ENCODE results near the gene ALDH1L1. TPM values are rescaled to one million over a fixed set of nuclear protein-coding genes. Genes with fewer than 3 reads are reported as not detected.

ALDH1L1 gene
- total RNA-seq, 1 donor from 2014 or later, result not detected

DNA sequence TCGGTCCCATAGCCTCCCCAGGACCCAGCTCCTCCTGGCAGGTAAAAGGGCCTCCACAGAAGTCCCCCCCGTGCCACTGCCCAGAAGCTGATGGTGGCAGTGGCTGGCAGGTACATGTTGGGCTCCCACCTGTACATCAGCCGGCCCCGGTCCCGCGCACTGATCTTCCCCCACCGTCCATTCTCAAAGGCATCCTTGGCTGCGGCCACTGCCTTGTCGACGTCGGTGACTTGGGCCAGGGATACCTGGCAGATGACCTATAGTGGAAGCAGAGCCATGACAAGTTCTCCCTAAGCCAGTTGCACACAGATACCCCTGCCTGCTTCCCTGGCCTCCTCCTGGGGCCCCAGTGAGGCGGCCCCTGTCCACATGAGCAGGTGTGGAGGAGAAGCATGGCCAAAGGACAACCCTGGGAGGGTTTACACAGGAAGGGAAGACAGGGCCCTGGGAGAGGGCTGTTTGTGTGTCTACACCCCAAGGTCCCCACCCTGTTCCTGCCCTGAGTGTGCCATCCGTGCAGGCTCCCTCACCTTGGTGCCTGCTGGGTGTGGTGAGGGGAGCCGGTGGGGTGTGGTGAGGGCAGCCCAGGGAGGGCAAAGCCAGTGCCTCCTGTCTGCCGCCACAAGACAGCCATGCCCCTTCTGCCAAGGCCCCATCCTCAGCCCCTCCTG lies 44.8 kb downstream of the ALDH1L1 start:
- peaks cover 4% of the 10 kb centered on the region for H3K27me3 Mint-ChIP-seq (ENCODE audit: unreplicated experiment)
- TF ChIP-seq, protein P1, sequence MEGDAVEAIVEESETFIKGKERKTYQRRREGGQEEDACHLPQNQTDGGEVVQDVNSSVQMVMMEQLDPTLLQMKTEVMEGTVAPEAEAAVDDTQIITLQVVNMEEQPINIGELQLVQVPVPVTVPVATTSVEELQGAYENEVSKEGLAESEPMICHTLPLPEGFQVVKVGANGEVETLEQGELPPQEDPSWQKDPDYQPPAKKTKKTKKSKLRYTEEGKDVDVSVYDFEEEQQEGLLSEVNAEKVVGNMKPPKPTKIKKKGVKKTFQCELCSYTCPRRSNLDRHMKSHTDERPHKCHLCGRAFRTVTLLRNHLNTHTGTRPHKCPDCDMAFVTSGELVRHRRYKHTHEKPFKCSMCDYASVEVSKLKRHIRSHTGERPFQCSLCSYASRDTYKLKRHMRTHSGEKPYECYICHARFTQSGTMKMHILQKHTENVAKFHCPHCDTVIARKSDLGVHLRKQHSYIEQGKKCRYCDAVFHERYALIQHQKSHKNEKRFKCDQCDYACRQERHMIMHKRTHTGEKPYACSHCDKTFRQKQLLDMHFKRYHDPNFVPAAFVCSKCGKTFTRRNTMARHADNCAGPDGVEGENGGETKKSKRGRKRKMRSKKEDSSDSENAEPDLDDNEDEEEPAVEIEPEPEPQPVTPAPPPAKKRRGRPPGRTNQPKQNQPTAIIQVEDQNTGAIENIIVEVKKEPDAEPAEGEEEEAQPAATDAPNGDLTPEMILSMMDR (IDR thresholded peaks at IDR 0.05; ENCODE audit: partially characterized antibody, unreplicated experiment), result no peak
- DNase-seq, result no peak
- no peak overlapping the region for H3K27ac Mint-ChIP-seq (ENCODE audit: unreplicated experiment)
- no peak overlapping the region for H3K4me3 Mint-ChIP-seq (ENCODE audit: unreplicated experiment)
- H3K4me1 Mint-ChIP-seq (ENCODE audit: low read depth, unreplicated experiment), result peaks cover 18% of the 10 kb centered on the region
- peaks cover 7% of the 10 kb centered on the region for H3K9me3 Mint-ChIP-seq (ENCODE audit: unreplicated experiment)
- no peaks in the 10 kb centered on the region for H3K36me3 Mint-ChIP-seq (ENCODE audit: unreplicated experiment)

DNA sequence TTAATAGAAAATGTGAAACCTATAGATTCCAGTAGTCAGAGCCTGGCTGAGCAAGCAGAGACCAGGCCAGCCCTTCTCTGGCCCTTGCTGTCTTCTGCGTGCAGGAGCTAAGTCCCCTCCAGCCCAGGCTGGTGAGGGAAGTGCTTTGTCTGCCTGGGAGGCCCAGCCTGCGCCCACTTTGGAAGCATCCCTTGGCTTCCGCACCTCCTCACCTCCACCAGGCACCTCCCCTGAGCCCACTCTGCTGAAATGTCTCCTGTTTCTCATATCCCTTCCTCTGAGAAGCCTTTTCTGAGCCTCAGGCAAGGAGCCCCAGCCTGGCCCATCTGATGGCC lies 45.3 kb downstream of the ALDH1L1 start:
- Mint-ChIP-seq H3K27ac (ENCODE audit: unreplicated experiment) (no peak overlapping the region), H3K9me3 (ENCODE audit: unreplicated experiment) (peaks cover 7% of the 10 kb centered on the region), H3K4me3 (ENCODE audit: unreplicated experiment) (no peak overlapping the region), H3K4me1 (ENCODE audit: low read depth, unreplicated experiment) (peaks cover 18% of the 10 kb centered on the region), H3K36me3 (ENCODE audit: unreplicated experiment) (no peaks in the 10 kb centered on the region), H3K27me3 (ENCODE audit: unreplicated experiment) (peaks cover 4% of the 10 kb centered on the region)
- no peak for DNase-seq
- TF ChIP-seq, protein P1 (IDR thresholded peaks at IDR 0.05; ENCODE audit: partially characterized antibody, unreplicated experiment), result no peak

DNA sequence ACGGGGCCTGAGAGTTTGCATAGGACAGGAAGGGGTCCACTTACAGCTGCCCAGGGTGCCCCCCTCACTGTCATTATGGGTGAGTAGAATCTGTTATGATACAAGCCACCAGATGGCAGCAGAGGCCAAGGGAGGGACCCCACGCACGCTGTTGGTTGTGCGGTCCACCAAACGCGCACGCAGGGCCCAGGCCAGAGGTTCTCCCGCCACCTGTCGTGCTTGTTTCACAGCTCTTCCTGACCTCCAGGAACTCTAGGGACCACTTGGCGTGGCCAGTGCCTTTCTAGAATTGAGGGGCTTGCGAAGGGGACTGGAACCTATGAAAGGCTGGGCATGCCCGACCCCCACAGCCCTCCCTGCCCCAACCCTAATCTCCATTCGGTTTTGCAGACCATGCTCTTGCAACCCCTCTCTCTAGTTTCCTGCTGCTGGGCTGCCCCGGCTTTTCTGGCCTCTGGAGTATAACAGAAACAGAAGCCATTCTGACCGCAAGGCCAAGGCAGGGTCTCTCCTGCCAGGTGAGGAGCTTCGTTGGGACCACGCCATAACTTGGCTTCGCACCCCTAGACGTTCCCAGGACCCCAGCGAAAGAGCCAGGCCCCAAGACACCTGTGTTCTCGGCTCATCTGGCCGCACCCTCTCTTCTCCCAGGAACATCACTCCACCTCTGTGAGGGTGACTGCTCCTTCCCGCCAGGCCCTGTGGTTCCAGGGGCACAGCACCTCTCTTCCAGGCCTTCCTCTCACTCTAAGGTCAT lies 46.0 kb downstream of the ALDH1L1 start:
- peaks cover 4% of the 10 kb centered on the region for H3K27me3 Mint-ChIP-seq (ENCODE audit: unreplicated experiment)
- peaks cover 18% of the 10 kb centered on the region for H3K4me1 Mint-ChIP-seq (ENCODE audit: low read depth, unreplicated experiment)
- H3K27ac Mint-ChIP-seq (ENCODE audit: unreplicated experiment), result no peak overlapping the region
- no peaks in the 10 kb centered on the region for H3K36me3 Mint-ChIP-seq (ENCODE audit: unreplicated experiment)
- no peak overlapping the region for H3K4me3 Mint-ChIP-seq (ENCODE audit: unreplicated experiment)
- TF ChIP-seq, protein P1 (IDR thresholded peaks at IDR 0.05; ENCODE audit: partially characterized antibody, unreplicated experiment), result peak; percentile 76
- DNase-seq, result peak; percentile 83
- peaks cover 9% of the 10 kb centered on the region for H3K9me3 Mint-ChIP-seq (ENCODE audit: unreplicated experiment)

DNA sequence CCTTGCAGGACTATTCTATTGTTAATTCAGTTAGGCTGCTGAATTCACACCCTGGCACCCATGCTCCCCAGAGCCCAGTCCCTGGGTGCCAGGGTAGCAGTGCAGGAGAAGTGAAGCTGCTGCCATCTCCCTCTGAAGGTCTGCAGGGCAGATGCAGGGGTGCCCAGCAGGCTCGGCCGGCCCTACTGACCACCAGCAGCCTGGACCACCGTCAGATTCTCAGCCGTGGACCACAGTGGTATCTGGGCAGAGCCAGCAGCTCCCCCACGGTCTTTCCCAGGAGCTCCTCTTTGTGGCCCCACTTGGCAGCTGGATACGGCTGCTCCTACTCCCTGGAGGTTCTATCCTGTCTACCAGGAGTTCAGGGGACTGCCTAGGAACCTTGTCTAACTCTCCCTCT lies 46.8 kb downstream of the ALDH1L1 start:
- H3K9me3 Mint-ChIP-seq (ENCODE audit: unreplicated experiment), result peaks cover 9% of the 10 kb centered on the region
- TF ChIP-seq, protein P1 (IDR thresholded peaks at IDR 0.05; ENCODE audit: partially characterized antibody, unreplicated experiment), result no peak
- H3K36me3 Mint-ChIP-seq (ENCODE audit: unreplicated experiment), result no peaks in the 10 kb centered on the region
- no peak for DNase-seq
- no peak overlapping the region for H3K27ac Mint-ChIP-seq (ENCODE audit: unreplicated experiment)
- H3K4me1 Mint-ChIP-seq (ENCODE audit: low read depth, unreplicated experiment), result peaks cover 18% of the 10 kb centered on the region
- peaks cover 4% of the 10 kb centered on the region for H3K27me3 Mint-ChIP-seq (ENCODE audit: unreplicated experiment)
- H3K4me3 Mint-ChIP-seq (ENCODE audit: unreplicated experiment), result no peak overlapping the region
